ENCODE results near the gene DIAPH1.
"Not testable (repeated sequence)": the region's sequence is repeated elsewhere in the genome, so short reads cannot be mapped to it uniquely, and the experiment has no call there.

The DIAPH1 gene

DNA sequence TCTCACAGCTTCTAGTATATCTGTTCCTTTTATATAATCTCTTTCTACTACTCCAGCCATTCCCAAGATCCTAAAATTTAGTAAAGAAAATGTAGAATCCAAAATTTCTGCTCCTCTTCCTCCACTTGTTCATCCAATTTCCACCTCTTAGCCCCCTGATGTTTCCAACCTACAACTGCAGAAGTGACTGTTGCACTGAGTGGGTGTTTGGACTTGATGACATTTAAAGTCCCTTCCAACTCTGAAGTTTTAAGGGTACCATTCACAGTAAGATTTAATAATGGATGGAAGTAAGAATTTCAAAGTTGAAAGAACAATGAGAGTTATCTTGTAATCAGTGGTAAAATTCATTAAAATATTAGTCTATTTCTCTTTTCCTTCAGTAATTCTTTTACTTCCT, 5.5 kb downstream of the DIAPH1 start:
- in situ Hi-C loops (cut with MboI; ENCODE audit: low sequenced_read_pairs) = no loop called here

DNA sequence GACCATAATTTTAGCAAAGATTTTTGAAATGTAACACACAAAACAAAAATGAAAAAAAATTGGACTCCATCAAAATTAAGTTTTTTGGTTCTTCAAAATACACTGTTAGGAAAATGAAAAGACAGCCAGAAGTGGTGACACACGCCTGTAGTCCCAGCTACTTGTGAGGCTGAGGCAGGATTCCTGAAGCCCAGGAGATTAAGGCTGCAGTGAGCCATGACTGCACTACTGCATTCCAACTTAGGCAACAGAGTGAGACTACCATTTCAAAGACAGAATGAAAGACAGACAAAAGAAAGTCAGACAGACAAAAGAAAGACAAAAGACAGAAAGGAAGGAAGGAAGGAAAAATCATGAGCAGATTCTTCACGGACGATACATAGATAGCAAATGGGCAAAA, 7.5 kb downstream of the DIAPH1 start:
- in situ Hi-C loops (cut with MboI; ENCODE audit: low sequenced_read_pairs) = no loop called here

GRCh38 chr5:141609921-141610320, 8.9 kb downstream of the DIAPH1 start:
- in situ Hi-C loops (cut with MboI; ENCODE audit: low sequenced_read_pairs) = not testable (repeated sequence)

DNA sequence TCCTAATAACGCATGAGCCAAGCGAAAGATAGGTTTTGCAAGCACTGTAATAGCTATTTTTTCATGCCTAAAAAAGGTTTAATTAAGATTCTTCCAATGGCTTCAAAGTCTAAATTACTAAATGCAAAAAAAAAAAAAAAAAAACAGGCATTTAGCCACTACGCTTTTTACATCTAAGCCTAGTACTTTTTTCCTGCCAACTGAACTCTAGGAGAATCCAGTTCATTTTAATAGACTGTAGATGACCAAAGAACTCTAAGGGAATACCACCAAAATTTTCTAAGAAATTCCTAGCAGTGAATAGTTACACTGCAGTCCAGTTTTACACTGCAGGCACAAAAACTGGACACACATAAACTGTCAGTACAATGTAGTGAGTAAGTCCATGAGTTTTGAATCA, 9.8 kb downstream of the DIAPH1 start:
- in situ Hi-C loops (cut with MboI; ENCODE audit: low sequenced_read_pairs) = no loop called here

DNA sequence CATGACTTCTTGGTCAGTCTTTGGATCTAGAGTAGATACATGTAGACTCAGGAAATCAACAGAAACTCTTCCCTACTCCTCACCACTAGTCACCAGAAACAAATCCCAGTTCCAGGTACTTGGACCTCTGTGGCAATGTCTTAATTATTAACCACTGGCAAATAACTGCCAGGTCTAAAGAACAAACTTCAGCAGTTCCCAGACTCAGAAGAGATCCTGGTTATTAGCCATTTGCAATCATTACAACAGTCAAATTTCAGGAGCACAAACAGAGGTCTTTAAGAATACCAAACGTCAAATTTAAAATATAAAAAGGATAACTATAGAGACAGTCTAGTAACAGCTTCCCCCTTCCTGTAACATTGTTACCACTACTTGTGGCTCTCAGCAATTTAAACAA, 10.2 kb downstream of the DIAPH1 start:
- in situ Hi-C loops (cut with MboI; ENCODE audit: low sequenced_read_pairs) = no loop called here

GRCh38 chr5:141608046-141608445, 10.8 kb downstream of the DIAPH1 start:
- in situ Hi-C loops (cut with MboI; ENCODE audit: low sequenced_read_pairs) = no loop called here

DNA sequence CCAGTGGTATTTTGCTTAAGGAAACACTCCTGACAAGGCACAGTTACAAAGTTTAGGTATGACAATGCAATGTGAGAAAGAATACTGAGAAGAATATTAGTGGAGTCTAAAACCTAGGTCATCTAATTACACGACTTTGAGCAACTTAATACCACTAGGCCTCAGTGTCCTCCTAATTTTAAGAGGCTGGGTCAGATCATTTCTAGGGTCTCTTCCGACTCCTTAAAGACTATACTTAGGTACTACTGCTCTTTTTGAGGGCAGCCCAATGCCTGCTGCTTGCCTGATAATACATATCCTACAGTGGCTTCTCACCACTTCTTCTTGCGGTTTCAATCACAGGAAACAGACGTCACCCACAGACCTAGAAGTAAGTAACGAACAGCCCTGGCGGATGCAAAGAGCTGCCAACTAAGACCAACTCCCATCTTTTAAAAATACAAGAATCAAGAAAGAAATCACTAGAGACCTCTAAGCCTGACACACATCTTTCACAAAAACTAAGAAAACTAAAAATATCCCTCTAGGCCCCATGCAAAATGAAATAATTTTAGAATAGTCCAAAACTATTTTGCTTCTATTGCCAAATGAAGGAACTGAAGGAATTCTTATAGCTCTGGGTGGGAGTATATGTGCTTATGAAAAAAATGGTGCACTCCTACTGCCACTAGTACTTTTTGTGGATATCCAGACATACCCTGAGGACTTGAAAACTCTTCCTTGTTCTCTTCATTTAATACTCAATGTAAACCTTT, 13.1 kb downstream of the DIAPH1 start:
- in situ Hi-C loops (cut with MboI; ENCODE audit: low sequenced_read_pairs) = no loop called here

GRCh38 chr5:141603923-141604717, 14.7 kb downstream of the DIAPH1 start:
- in situ Hi-C loops (cut with MboI; ENCODE audit: low sequenced_read_pairs) = no loop called here

- in situ Hi-C loops (cut with MboI; ENCODE audit: low sequenced_read_pairs) = no loop called here
Observed at GRCh38 chr5:141602606-141603005, 16.2 kb downstream of the DIAPH1 start.

GRCh38 chr5:141598391-141599345, 20.1 kb downstream of the DIAPH1 start:
- in situ Hi-C loops (cut with MboI; ENCODE audit: low sequenced_read_pairs) = no loop called here

- in situ Hi-C loops (cut with MboI; ENCODE audit: low sequenced_read_pairs) = no loop called here
Observed at GRCh38 chr5:141597814-141598213, 21.0 kb downstream of the DIAPH1 start.

DNA sequence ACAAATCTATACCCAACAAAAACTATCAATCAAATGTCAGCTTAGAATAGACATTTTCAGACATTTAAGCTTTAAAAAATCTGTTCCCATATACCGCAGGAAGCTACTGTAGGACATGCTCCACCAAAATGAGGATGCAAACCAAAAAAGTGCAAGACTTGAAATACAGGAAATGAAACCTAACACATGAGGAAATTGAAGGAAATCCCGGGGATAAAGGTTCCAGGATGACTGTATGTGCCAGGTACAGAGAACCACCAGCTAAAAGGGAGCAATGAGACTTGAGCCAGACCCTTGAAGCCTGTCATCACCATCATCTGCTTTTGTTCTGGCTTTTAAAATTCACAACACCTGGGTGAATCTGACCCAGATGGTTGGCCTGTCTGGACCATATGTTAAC, 21.4 kb downstream of the DIAPH1 start:
- in situ Hi-C loops (cut with MboI; ENCODE audit: low sequenced_read_pairs) = no loop called here

GRCh38 chr5:141596867-141597266, 21.9 kb downstream of the DIAPH1 start:
- in situ Hi-C loops (cut with MboI; ENCODE audit: low sequenced_read_pairs) = no loop called here

DNA sequence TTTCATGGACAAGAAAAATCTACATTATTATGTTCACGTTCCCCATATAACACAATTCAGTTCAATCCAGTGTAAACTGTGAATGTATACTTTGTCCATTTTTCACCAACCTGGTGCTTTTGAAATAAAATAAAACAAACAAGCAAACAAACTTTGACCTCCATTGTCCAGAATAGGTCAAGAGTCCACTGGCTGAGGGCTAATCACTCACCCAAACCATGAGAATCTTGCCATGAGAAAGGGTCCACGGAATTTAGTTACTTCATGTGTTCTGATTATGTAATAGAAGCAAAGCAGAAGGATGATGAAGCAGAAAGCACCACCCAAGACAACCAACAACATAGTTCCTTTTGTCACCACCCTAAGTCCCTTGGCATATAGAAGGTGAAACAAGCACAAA, 28.7 kb downstream of the DIAPH1 start:
- in situ Hi-C loops (cut with MboI; ENCODE audit: low sequenced_read_pairs) = no loop called here

DNA sequence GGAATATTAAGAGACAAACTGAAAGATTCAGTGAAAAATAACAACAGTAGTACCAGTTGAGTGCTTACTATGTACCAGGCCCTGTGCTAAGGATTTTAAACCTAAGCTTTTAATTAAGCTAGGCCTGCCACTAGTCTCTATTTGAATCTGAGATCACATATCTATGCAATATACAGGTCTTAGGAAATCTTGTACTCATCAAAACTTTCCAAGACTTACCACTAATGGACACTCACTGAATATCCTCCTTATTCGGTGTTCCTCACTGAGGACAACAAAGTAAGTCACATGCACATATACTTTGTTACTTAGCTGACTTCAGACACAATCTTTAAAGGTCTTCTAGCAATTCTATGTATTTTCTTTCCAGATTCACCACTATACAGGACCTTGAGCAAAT, 32.6 kb downstream of the DIAPH1 start:
- in situ Hi-C loops (cut with MboI; ENCODE audit: low sequenced_read_pairs) = no loop called here

- in situ Hi-C loops (cut with MboI; ENCODE audit: low sequenced_read_pairs) = no loop called here
Observed at GRCh38 chr5:141585594-141585993, 33.2 kb downstream of the DIAPH1 start.

GRCh38 chr5:141574122-141574510, 44.7 kb downstream of the DIAPH1 start:
- in situ Hi-C loops (cut with MboI; ENCODE audit: low sequenced_read_pairs) = no loop called here

DNA sequence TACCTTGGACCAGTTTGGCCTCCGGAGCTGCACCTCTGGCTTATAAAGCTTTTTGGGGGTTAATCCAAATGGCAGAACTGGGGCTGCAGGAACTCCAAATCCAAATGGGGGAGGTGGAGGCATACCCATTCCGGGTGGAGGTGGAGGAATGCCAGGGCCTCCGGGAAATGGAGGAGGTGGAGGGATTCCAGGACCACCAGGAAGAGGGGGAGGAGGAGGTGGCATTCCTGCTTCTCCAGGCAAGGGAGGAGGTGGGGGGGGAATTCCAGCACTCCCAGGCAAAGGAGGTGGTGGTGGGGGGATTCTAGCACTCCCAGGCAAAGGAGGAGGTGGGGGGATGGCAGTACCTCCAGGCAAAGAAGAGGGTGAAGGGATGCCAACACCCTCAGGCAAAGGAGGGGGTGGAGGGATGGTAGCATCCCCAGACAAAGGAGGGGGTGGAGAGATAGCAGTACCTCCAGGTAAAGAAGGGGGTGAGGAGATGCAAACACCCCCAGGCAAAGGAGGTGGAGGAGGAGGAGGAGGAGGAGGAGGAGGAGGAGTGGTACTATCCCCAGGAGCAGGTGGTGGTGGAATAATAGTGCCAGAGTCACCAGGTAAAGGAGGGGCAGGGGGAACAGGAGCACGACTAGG, 45.2 kb downstream of the DIAPH1 start:
- in situ Hi-C loops (cut with MboI; ENCODE audit: low sequenced_read_pairs) = no loop called here

- in situ Hi-C loops (cut with MboI; ENCODE audit: low sequenced_read_pairs) = no loop called here
Observed at GRCh38 chr5:141570655-141571054, 48.1 kb downstream of the DIAPH1 start.

DNA sequence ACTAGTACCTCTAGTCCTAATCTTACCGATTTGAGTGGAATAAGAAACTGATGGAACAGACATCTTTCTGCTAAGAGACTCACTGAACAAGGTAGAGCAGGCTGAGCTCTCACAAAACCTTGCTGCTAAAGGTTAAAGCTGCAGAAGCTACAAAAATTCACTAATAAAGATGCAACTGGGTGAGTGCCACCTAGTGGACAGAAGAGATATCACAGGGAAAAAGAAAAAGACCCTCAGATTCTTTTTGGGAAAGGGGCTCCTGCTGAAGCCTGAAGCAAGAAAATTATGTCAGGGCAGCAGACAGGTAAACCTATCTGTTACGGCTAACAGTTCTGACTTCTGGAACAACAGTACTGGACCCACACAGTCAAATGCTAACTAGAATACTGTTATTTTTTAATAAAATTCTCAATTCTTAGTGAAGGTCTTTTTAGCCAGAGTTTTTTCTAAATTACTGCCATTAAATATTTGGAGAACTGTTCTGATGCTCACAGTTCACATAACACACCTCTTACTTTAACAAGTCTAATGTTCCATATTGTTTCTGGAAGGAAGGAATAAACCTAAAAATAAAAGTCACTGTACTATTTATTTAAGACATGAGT, 51.2 kb downstream of the DIAPH1 start:
- in situ Hi-C loops (cut with MboI; ENCODE audit: low sequenced_read_pairs) = no loop called here
